Esophagus muscularis mucosa (tissue), 4 donors: ENCODE measurements around the gene SIRPA. TPM values are rescaled to one million over a fixed set of nuclear protein-coding genes. Genes with fewer than 3 reads are reported as not detected.
A peak's percentile ranks its signal among the peaks of the same experiment; 100 is the strongest.

Source experiments
- DNase-seq: peaks from one replicate; pipeline ENCODE4 v3.0.0-alpha.2; 2017; ENCODE audit errors: extremely low spot score
- H3K27ac ChIP-seq, 4 donors: fragments of 200-600 bp; sonication (generic); replicated peaks in 1 of 4; 1 replicate in 3 of 4; 2 replicates in 1 of 4; pipeline ENCODE4 v1.5.1; 2016 to 2019; ENCODE audit warnings: mild to moderate bottlenecking in 1 of 4
- H3K27me3 ChIP-seq, 4 donors: fragments of 200-600 bp; sonication (generic); one replicate each; pipeline versions ENCODE4 v1.5.1 to v1.6.0; 2016 to 2019
- H3K36me3 ChIP-seq, 4 donors: fragments of 200-600 bp; sonication (generic); one replicate each; pipeline ENCODE4 v1.5.1; 2016 to 2019
- H3K4me1 ChIP-seq, 4 donors: fragments of 200-600 bp; sonication (generic); one replicate each; pipeline ENCODE4 v1.5.1; 2016 to 2019
- H3K4me3 ChIP-seq, 4 donors: fragments of 200-600 bp; sonication (generic); 1 replicate in 2 of 4; 2 replicates in 2 of 4; pipeline ENCODE4 v1.5.1; 2016 to 2019; ENCODE audit warnings: mild to moderate bottlenecking in 4 of 4, moderate library complexity in 1 of 4
- H3K9me3 ChIP-seq, 4 donors: fragments of 200-600 bp; sonication (generic); 1 replicate in 3 of 4; 2 replicates in 1 of 4; pipeline ENCODE4 v1.5.1; 2016 to 2019
- CTCF ChIP-seq, 3 experiments: fragments of 200-600 bp in 2 of 3; fragments of 450-650 bp in 1 of 3; sonication (generic) in 2 of 3; IDR thresholded peaks; one replicate each; pipeline ENCODE4 v1.5.1; 2017 to 2019; ENCODE audit warnings: antibody characterized with exemption in 3 of 3, mild to moderate bottlenecking in 2 of 3, moderate library complexity in 1 of 3
- EP300 ChIP-seq: sonication (generic); formaldehyde crosslinking; IDR thresholded peaks from one replicate; pipeline ENCODE4 v1.6.1; 2017; ENCODE audit warnings: antibody characterized with exemption
- POLR2A ChIP-seq: fragments of 450-650 bp; IDR thresholded peaks from one replicate; pipeline ENCODE4 v1.6.1; 2017; ENCODE audit warnings: antibody characterized with exemption, moderate library complexity, mild to moderate bottlenecking, low read depth
- POLR2AphosphoS5 ChIP-seq, 2 donors: sonication (generic); formaldehyde crosslinking; IDR thresholded peaks; one replicate each; pipeline ENCODE4 v1.6.1; 2017; ENCODE audit warnings: antibody characterized with exemption in 2 of 2
- WGBS: methylation state at CpG from one replicate; pipeline ENCODE4 v1.1.5; 2018; 5-methylcytosine and 5-hydroxymethylcytosine counted together
- intact Hi-C: fragments of 100-400 bp; cut with DNase I; formaldehyde crosslinking; loops from one replicate; pipeline ENCODE4 v1.15.1; 2023
- total RNA-seq, 4 donors: library from RNA; depleted of rRNA; stranded (reverse); fragments of >200 nt; gene quantifications; one replicate each; pipeline versions ENCODE4 v1.1.0 to v1.2.1, GENCODE V29; 2016

SIRPA gene
- total RNA-seq, 4 donors from 2014 or later, result 19.5 to 39.8 (median 32.5) TPM

GRCh38 chr20:1933465-1933870, 38.3 kb downstream of the SIRPA start:
- H3K27me3 ChIP-seq, result no peaks in the 10 kb centered on the region
- H3K27ac ChIP-seq, result no peak overlapping the region
- no peak overlapping the region for H3K4me3 ChIP-seq
- H3K9me3 ChIP-seq, result no peaks in the 10 kb centered on the region
- peaks cover 8 to 28% (median 20%) of the 10 kb centered on the region in 4 donors for H3K4me1 ChIP-seq
- WGBS, result 18% methylated on average over 7 of the region's 9 CpGs
- TF ChIP-seq POLR2AphosphoS5 (IDR thresholded peaks at IDR 0.05) (peak; percentile 6 to 40), EP300 (no peak)
- DNase-seq, result no peak
- H3K36me3 ChIP-seq, result peaks cover 0 to 51% (median 21%) of the 10 kb centered on the region in 4 donors
- intact Hi-C loops, result no loop called here

GRCh38 chr20:1934156-1934555, 38.9 kb downstream of the SIRPA start:
- peaks cover 0 to 56% (median 26%) of the 10 kb centered on the region in 4 donors for H3K36me3 ChIP-seq
- intact Hi-C loops, result no loop called here
- peaks cover 8 to 28% (median 20%) of the 10 kb centered on the region in 4 donors for H3K4me1 ChIP-seq
- no peak overlapping the region for H3K4me3 ChIP-seq
- DNase-seq, result no peak
- peak overlapping the region in 3 of 4 donors; percentile 49 to 62 (median 58) for H3K27ac ChIP-seq
- no peaks in the 10 kb centered on the region for H3K27me3 ChIP-seq
- H3K9me3 ChIP-seq, result no peaks in the 10 kb centered on the region
- WGBS, result 75% methylated on average over 1 of the region's 1 CpG
- TF ChIP-seq EP300, result no peak
- no peak for TF ChIP-seq POLR2AphosphoS5 (IDR thresholded peaks at IDR 0.05)
- TF ChIP-seq CTCF (IDR thresholded peaks at IDR 0.05), result no peak
- no peak for TF ChIP-seq POLR2A

- peak; percentile 94 for DNase-seq
- Histone ChIP-seq H3K27ac (peak overlapping the region in 3 of 4 donors; percentile 49 to 66 (median 58)), H3K4me3 (no peak overlapping the region), H3K36me3 (peaks cover 0 to 49% (median 26%) of the 10 kb centered on the region in 4 donors), H3K27me3 (no peaks in the 10 kb centered on the region), H3K4me1 (peaks cover 8 to 26% (median 20%) of the 10 kb centered on the region in 4 donors), H3K9me3 (no peaks in the 10 kb centered on the region)
- intact Hi-C loops, result no loop called here
- WGBS, result 82% methylated on average over 19 of the region's 19 CpGs
- TF ChIP-seq POLR2AphosphoS5 (IDR thresholded peaks at IDR 0.05) (peak in 1 of 2 donors; percentile 72), POLR2A (no peak), EP300 (no peak), CTCF (IDR thresholded peaks at IDR 0.05) (no peak)
These were observed 39.7 kb downstream of the SIRPA start for GRCh38 chr20:1934721-1935573.

- TF ChIP-seq POLR2A, result no peak
- no peak for TF ChIP-seq EP300
- TF ChIP-seq CTCF (IDR thresholded peaks at IDR 0.05), result no peak
- no peak for TF ChIP-seq POLR2AphosphoS5 (IDR thresholded peaks at IDR 0.05)
- DNase-seq, result no peak
- Histone ChIP-seq H3K4me1 (peaks cover 10 to 26% (median 20%) of the 10 kb centered on the region in 4 donors), H3K9me3 (no peaks in the 10 kb centered on the region), H3K27ac (peak overlapping the region in 1 of 4 donors; percentile 66), H3K27me3 (no peaks in the 10 kb centered on the region), H3K4me3 (no peak overlapping the region), H3K36me3 (peaks cover 0 to 47% (median 26%) of the 10 kb centered on the region in 4 donors)
- intact Hi-C loops, result no loop called here
- 81% methylated on average over 15 of the region's 15 CpGs for WGBS
These were observed 40.6 kb downstream of the SIRPA start for GRCh38 chr20:1935696-1936366.
